Measurements from ENCODE around the gene HPCA. TPM values are rescaled to one million over a fixed set of nuclear protein-coding genes. Genes with fewer than 3 reads are reported as not detected.

The HPCA gene
- total and polyA plus RNA-seq, 2 of the 4 experiments (the other 2 are of a cell fraction): 0.22 TPM; not detected in 1

Other genes starting within 250 kb of the HPCA start
- 31.0 and 59.2 TPM in 2 replicates for gene ZBTB8OS, start 235.9 kb upstream of the HPCA start, total RNA-seq (2012; rRNA removed)
- gene ZBTB8OS, start 235.9 kb upstream of the HPCA start, polyA plus RNA-seq (2012; rRNA removed): 43.5 and 52.6 TPM in 2 replicates
- 138 and 161 TPM in 2 replicates for gene RBBP4, start 235.3 kb upstream of the HPCA start, total RNA-seq (2012; rRNA removed)
- gene RBBP4, start 235.3 kb upstream of the HPCA start, polyA plus RNA-seq (2012; rRNA removed): 71.0 and 82.9 TPM in 2 replicates
- 103 and 139 TPM in 2 replicates for gene SYNC, start 183.7 kb upstream of the HPCA start, total RNA-seq (2012; rRNA removed)
- gene SYNC, start 183.7 kb upstream of the HPCA start, polyA plus RNA-seq (2012; rRNA removed): 41.3 and 48.9 TPM in 2 replicates
- 149 and 166 TPM in 2 replicates for gene YARS1, start 69.1 kb upstream of the HPCA start, total RNA-seq (2012; rRNA removed)
- 62.3 and 100 TPM in 2 replicates for gene YARS1, start 69.1 kb upstream of the HPCA start, polyA plus RNA-seq (2012; rRNA removed)
- 20.3 and 25.8 TPM in 2 replicates for gene S100PBP, start 68.8 kb upstream of the HPCA start, total RNA-seq (2012; rRNA removed)
- gene S100PBP, start 68.8 kb upstream of the HPCA start, polyA plus RNA-seq (2012; rRNA removed): 12.6 and 13.9 TPM in 2 replicates
- 1.6 and 1.7 TPM in 2 replicates for gene FNDC5, start 15.6 kb upstream of the HPCA start, total RNA-seq (2012; rRNA removed)
- gene FNDC5, start 15.6 kb upstream of the HPCA start, polyA plus RNA-seq (2012; rRNA removed): 1.2 and 1.5 TPM in 2 replicates
- gene TMEM54, start 14.9 kb downstream of the HPCA start, total RNA-seq (2012; rRNA removed): 25.5 and 33.1 TPM in 2 replicates
- 75.2 and 82.4 TPM in 2 replicates for gene TMEM54, start 14.9 kb downstream of the HPCA start, polyA plus RNA-seq (2012; rRNA removed)
- gene RNF19B, start 78.3 kb downstream of the HPCA start, total RNA-seq (2012; rRNA removed): 9.2 and 10.0 TPM in 2 replicates
- 11.4 and 11.6 TPM in 2 replicates for gene RNF19B, start 78.3 kb downstream of the HPCA start, polyA plus RNA-seq (2012; rRNA removed)
- 118 and 168 TPM in 2 replicates for gene AK2, start 150.4 kb downstream of the HPCA start, total RNA-seq (2012; rRNA removed)
- 152 and 203 TPM in 2 replicates for gene AK2, start 150.4 kb downstream of the HPCA start, polyA plus RNA-seq (2012; rRNA removed)
- gene AZIN2, start 194.7 kb downstream of the HPCA start, total RNA-seq (2012; rRNA removed): 2.2 and 4.7 TPM in 2 replicates
- 8.0 and 8.9 TPM in 2 replicates for gene AZIN2, start 194.7 kb downstream of the HPCA start, polyA plus RNA-seq (2012; rRNA removed)

Measured in IMR-90 (cell line).